ENCODE data around the gene KRTAP16-1.
A peak's percentile ranks its signal among the peaks of the same experiment; 100 is the strongest.

KRTAP16-1 gene

GRCh38 chr17:41329279-41329948, 20.3 kb upstream of the KRTAP16-1 start:
- DNase-seq (ENCODE audit: low spot score), result peak; percentile 10

GRCh38 chr17:41328207-41328606, 19.1 kb upstream of the KRTAP16-1 start:
- DNase-seq (ENCODE audit: low spot score), result no peak

- no peak for DNase-seq (ENCODE audit: low spot score)
Measured at GRCh38 chr17:41327411-41328120, 18.5 kb upstream of the KRTAP16-1 start.

- no peak for DNase-seq (ENCODE audit: low spot score)
Measured at GRCh38 chr17:41326173-41327145, 17.4 kb upstream of the KRTAP16-1 start.

- no peak for DNase-seq (ENCODE audit: low spot score)
Measured at GRCh38 chr17:41325611-41326010, 16.5 kb upstream of the KRTAP16-1 start.

GRCh38 chr17:41325126-41325525, 16.0 kb upstream of the KRTAP16-1 start:
- DNase-seq (ENCODE audit: low spot score), result no peak

GRCh38 chr17:41324180-41325075, 15.3 kb upstream of the KRTAP16-1 start:
- DNase-seq (ENCODE audit: low spot score), result no peak

- no peak for DNase-seq (ENCODE audit: low spot score)
Measured at GRCh38 chr17:41322903-41323895, 14.1 kb upstream of the KRTAP16-1 start.

- peak; percentile 44 for DNase-seq (ENCODE audit: low spot score)
Measured at GRCh38 chr17:41322094-41322902, 13.2 kb upstream of the KRTAP16-1 start.

GRCh38 chr17:41318231-41318630, 9.1 kb upstream of the KRTAP16-1 start:
- no peak for DNase-seq (ENCODE audit: low spot score)

GRCh38 chr17:41315814-41316445, 6.8 kb upstream of the KRTAP16-1 start:
- no peak for DNase-seq (ENCODE audit: low spot score)

- DNase-seq (ENCODE audit: low spot score), result no peak
Measured at GRCh38 chr17:41315204-41315794, 6.2 kb upstream of the KRTAP16-1 start, which contains the start of gene KRTAP17-1. Gene KRTAP17-1, minus strand, starts transcription at chr17:41315710. Its CDS starts 60 bp downstream, at chr17:41315650.

GRCh38 chr17:41311111-41311510, 2.0 kb upstream of the KRTAP16-1 start:
- DNase-seq (ENCODE audit: low spot score), result no peak

- peak; percentile 34 for DNase-seq (ENCODE audit: low spot score)
Measured at GRCh38 chr17:41308251-41308917, 725 bp downstream of the KRTAP16-1 start.

- DNase-seq (ENCODE audit: low spot score), result no peak
Measured at GRCh38 chr17:41307647-41308046, 1.5 kb downstream of the KRTAP16-1 start.

GRCh38 chr17:41304091-41304490, 5.0 kb downstream of the KRTAP16-1 start:
- no peak for DNase-seq (ENCODE audit: low spot score)

- no peak for DNase-seq (ENCODE audit: low spot score)
Measured at GRCh38 chr17:41302981-41303380, 6.1 kb downstream of the KRTAP16-1 start.

All from pons (tissue), 1 donor.